ENCODE data around the gene SLC25A30.
"Not testable (repeated sequence)": the region's sequence is repeated elsewhere in the genome, so short reads cannot be mapped to it uniquely, and the experiment has no call there.

The SLC25A30 gene

DNA sequence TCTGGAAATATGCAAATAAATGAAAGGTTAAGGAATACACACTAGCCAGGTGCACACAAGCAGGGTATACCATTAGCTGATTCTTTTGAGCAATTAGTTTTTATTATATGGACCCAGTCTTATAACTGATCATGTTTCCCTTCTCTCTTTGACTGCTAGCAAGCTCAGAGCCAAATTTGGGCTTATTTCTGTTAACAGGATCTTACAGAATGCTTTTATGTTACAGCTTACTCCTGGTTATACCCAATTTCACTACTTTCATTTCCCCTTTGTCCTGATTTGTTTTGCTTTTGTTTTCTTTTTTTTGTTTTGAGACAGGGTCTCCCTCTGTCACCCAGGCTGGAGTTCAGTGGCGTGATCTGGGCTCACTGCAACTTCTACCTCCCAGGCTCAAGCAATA is 64.3 kb downstream of the SLC25A30 start:
- TF ChIP-seq, protein P1, sequence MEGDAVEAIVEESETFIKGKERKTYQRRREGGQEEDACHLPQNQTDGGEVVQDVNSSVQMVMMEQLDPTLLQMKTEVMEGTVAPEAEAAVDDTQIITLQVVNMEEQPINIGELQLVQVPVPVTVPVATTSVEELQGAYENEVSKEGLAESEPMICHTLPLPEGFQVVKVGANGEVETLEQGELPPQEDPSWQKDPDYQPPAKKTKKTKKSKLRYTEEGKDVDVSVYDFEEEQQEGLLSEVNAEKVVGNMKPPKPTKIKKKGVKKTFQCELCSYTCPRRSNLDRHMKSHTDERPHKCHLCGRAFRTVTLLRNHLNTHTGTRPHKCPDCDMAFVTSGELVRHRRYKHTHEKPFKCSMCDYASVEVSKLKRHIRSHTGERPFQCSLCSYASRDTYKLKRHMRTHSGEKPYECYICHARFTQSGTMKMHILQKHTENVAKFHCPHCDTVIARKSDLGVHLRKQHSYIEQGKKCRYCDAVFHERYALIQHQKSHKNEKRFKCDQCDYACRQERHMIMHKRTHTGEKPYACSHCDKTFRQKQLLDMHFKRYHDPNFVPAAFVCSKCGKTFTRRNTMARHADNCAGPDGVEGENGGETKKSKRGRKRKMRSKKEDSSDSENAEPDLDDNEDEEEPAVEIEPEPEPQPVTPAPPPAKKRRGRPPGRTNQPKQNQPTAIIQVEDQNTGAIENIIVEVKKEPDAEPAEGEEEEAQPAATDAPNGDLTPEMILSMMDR (IDR thresholded peaks at IDR 0.05), result no peak
- TF ChIP-seq ZFX (IDR thresholded peaks at IDR 0.05; ENCODE audit: borderline replicate concordance), result no peak
- no peak overlapping the region for H3K27ac ChIP-seq

DNA sequence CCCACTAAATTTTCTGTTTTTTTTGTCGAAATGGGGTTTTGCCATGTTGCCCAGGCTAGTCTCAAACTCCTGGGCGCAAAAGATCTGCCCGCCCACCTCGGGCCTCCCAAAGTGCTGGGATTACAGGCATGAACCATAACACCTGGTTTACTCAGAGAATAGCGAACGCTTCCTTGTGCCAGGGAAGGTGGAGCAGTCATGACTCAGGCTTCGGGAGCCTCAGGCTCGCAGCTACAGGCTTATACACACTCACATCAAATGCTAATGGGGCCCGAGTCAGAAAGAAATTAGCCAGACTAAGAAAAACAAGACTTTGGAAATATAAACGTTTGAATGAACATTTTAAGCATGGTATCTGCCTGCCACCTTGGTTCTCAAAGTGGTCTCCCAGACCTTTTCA is 66.1 kb downstream of the SLC25A30 start:
- no peak for TF ChIP-seq ZFX (IDR thresholded peaks at IDR 0.05; ENCODE audit: borderline replicate concordance)
- TF ChIP-seq, protein P1 (IDR thresholded peaks at IDR 0.05), result no peak
- no peak overlapping the region for H3K27ac ChIP-seq

DNA sequence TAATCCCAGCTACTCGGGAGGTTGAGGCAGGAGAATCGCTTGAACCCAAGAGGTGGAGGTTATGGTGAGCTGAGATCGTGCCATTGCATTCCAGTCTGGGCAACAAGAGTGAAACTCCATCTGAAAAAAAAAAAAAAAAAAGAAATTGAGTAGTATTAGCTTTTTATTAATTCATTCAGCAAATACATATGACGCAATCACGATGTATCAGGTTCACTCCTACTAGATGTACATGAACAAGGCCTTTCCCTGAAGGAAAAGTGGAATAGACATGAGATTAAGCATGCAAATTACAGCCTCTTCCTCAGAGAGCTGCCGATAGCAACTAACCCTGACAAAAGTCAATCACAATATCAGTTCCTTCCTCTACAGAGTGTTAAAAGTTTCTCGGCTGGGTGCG is 68.0 kb downstream of the SLC25A30 start:
- no peak for TF ChIP-seq ZFX (IDR thresholded peaks at IDR 0.05; ENCODE audit: borderline replicate concordance)
- TF ChIP-seq, protein P1 (IDR thresholded peaks at IDR 0.05), result no peak
- no peak overlapping the region for H3K27ac ChIP-seq

DNA sequence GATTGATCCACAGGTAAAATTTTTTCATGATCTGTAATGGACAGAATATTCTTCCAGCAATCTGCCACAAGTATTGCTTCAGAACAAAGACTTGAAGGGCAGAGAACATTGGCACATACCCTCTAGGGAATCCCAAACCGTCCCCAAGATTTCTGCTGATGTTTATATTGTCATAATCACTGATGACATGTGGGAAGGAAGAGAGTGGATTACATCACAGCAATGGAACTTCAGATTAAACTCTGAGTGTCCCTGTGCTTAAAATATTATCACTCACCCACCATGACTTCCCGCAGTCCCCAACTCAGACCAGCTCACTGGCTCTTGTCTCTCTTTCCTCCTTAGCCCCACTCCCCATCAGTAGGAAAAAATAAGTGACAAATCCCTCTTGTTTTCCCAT is 68.7 kb downstream of the SLC25A30 start:
- no peak for TF ChIP-seq ZFX (IDR thresholded peaks at IDR 0.05; ENCODE audit: borderline replicate concordance)
- TF ChIP-seq, protein P1 (IDR thresholded peaks at IDR 0.05), result no peak
- no peak overlapping the region for H3K27ac ChIP-seq

DNA sequence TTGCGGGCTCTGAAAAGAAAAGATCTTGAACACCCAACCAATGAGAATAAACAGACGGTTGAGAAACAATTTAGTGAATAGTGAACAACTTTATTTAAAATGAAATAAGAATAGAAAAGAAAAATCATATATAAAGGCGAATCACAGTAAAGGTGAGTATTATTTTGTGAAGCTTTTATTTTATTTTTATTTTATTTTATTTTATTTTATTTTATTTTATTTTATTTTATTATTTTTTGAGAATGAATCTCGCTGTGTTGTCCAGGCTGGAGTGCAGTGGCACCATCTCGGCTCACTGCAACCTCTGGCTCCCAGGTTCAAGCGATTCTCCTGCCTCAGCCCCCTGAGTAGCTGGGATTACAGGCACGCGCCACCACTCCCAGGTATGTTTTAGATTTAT is 74.1 kb downstream of the SLC25A30 start:
- not testable (repeated sequence) for H3K27ac ChIP-seq

All from 22Rv1 (cell line).